Measurements from ENCODE around the gene GCDH.
"Not testable (repeated sequence)": the region's sequence is repeated elsewhere in the genome, so short reads cannot be mapped to it uniquely, and the experiment has no call there.

The GCDH gene

DNA sequence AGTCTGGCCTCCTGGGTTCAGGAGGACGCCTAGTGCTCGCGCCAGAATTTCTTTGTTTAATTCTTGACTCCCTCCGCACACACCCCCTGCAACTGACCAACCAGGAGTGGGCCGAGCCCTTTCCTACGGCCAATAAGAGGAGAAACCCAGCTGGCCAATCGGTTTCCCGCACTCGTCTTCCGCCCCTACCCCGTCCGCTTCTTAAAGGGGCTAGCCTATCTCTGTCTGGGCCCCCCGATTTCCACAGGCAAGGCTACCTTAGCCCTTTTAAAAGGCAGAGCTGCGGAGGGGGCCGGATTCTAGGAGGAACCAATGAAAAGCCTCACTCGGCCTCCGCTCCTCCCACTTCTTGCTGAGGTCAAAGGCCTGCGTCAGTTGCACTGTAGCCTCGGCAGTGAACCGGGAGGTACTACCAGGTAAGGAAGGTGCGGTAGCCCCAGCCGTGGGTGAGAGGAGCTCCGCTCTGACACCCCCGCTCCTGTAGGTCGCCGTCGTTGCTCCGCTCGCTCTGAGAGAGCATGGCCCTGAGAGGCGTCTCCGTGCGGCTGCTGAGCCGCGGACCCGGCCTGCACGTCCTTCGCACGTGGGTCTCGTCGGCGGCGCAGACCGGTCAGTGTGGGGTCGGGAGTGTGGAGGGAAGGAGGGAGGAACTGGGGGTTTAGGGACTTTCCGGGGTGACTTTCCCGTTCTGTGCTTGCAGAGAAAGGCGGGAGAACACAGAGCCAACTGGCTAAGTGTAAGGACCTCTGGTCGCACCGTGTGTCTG, at the start of gene GCDH:
TSS of gene GCDH (plus strand) at position 374 of the 766 bp plus-strand sequence. CDS start at position 519, 145 bp downstream.
- peak; percentile 98 for DNase-seq (ENCODE audit: low read depth, low spot score)

DNA sequence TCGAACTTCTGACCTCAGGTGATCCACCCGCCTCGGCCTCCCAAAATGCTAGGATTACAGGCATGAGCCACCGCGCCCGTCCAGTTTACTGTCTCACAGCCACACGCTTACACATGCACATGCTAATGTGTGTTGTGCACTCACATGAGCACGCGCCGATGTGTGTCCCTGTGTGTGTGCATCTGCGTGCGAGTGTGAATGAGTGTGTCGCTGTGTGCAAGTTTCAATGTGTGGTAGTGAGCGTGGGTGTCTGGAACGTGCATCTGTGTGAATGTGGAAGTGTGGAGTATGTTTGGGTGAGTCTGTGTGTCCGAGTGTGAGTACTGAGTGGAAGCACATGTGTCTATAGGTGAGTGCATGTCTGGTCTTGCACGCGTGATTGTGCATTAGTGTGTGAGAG, 48.4 kb upstream of the GCDH start:
- DNase-seq (ENCODE audit: low read depth, low spot score) = no peak

- no peak for DNase-seq (ENCODE audit: low read depth, low spot score)
Observed at GRCh38 chr19:12843328-12843727, 47.6 kb upstream of the GCDH start.

- no peak for DNase-seq (ENCODE audit: low read depth, low spot score)
Observed at GRCh38 chr19:12843999-12844732, 46.8 kb upstream of the GCDH start.

GRCh38 chr19:12846613-12847012, 44.3 kb upstream of the GCDH start:
- DNase-seq (ENCODE audit: low read depth, low spot score) = not testable (repeated sequence)

- no peak for DNase-seq (ENCODE audit: low read depth, low spot score)
Observed at GRCh38 chr19:12847159-12848139, 43.5 kb upstream of the GCDH start.

DNA sequence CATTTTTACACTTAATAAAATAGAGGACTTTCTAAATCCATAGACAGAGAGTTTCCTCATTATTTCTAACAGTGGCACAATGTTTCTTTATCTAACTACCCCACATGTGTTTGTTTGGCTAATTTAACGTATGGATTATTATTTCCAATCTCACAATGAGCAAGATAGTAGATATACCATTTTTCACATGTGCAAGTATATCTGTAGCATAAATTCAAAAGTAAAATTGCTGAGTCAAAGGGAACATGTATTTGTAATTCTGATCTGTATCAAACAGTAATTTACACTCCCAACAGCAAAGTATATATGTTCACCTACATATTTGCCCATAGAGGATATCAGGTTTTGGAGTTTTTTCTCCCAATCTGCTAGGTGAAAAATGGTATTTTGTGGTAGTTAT, 34.3 kb upstream of the GCDH start:
- no peak for DNase-seq (ENCODE audit: low read depth, low spot score)

DNA sequence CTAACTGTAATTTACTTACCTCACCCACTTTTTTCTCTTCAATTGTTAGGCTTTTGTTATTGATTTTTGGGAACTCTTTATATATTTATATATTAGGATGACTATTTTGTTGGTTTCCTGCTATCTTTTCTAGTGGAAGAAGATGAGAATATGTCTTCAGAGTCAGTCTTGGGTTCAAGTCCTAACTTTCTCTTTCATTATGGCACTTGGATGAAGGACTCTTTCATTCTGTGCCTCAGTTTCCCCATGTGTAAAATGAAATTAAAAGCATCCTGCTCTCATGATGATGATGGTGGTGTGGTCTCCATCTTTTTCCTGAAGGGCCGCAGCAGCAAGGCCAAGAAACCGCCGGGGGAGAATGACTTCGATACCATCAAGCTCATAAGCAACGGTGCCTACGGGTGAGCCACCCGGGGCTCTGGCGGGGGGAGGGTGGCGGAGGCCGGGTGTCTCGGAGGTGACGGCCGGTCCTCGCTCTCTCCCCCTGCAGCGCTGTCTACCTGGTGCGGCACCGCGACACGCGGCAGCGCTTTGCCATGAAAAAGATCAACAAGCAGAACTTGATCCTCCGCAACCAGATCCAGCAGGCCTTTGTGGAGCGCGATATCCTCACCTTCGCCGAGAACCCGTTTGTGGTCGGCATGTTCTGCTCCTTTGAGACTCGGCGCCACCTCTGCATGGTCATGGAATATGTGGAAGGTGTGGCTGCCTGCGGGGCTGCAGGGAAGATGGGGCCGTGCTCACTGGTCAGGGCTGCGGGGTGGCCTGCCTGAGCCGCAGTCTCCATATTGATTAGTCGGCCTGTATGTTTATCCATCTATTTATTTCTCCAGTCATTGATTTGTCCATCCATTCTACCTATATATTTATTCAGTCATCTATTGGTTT, 32.7 kb upstream of the GCDH start:
- no peak for DNase-seq (ENCODE audit: low read depth, low spot score)

GRCh38 chr19:12859546-12859945, 31.4 kb upstream of the GCDH start:
- no peak for DNase-seq (ENCODE audit: low read depth, low spot score)

DNA sequence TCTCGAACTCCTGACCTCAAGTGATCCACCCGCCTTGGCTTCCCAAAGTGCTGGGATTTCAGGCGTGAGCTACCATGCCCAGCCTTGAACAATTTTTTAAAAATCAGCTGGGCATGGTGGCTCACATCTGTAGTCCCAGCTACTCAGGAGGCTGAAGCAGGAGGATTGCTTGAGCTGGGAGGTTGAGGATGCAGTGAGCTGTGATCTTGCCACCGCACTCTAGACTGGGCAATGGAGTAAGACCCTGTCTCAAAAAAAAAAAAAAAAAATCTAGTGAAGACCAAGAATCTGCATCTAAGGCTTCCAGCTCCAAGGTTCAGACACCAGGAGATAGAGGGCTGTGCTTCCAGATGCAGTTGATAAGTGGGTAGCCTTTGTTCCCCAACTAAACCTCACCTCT, 26.8 kb upstream of the GCDH start:
- no peak for DNase-seq (ENCODE audit: low read depth, low spot score)

- no peak for DNase-seq (ENCODE audit: low read depth, low spot score)
Observed at GRCh38 chr19:12864721-12865715, 25.9 kb upstream of the GCDH start.

DNA sequence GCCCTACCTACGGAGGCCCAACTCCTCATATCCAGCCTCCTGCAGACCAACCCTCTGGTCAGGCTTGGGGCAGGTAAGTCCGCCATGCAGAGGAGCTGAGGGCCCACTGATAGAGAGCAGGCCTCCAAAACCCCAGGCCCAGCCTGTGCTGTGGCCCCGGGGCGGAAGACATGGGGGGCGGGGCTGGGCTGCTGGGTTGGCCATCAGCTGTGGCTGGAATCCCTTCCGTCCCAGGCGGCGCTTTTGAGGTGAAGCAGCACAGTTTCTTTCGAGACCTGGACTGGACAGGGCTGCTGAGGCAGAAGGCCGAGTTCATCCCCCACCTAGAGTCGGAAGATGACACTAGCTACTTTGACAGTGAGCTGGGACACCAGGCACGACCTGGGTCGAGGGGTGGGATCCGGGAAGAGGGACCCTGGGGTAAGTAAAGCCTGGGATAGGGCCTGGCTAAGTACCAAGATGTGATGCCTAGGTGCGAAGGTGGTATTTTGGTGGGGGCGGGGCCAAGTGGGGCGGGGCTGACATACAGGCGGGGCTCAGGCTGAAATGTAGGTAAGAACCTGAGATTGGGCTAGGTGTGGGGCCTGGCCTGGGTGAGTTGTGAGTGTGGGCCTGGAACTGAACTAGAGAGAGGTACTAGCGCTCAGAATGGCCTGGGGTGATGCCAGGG, 25.1 kb upstream of the GCDH start:
- no peak for DNase-seq (ENCODE audit: low read depth, low spot score)

GRCh38 chr19:12866416-12867119, 24.4 kb upstream of the GCDH start:
- DNase-seq (ENCODE audit: low read depth, low spot score) = no peak

GRCh38 chr19:12867120-12868099, 23.6 kb upstream of the GCDH start:
- DNase-seq (ENCODE audit: low read depth, low spot score) = peak; percentile 47

DNA sequence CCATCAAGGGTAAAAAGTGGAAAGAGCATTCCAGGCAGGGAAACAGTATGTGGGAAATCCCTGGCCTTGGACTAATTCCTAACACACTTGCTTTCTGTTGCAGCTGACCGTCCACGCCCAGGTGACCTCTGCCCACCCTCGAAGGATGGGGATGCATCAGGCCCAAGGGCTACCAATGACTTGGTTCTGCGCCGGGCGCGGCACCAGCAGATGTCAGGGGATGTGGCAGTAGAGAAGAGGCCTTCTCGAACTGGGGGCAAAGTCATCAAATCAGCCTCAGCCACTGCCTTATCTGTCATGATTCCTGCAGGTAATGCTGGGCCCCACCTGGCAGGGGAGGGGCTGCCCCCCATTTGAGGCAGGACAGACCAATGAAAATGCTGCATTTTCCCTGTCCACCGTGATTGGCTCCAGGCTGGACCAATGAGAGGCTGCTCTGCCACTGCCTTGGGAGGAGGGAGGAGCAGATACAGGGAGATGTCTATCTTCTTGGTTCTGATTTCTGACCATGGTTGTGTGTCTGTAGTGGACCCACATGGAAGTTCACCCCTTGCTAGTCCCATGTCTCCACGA, 22.3 kb upstream of the GCDH start:
- DNase-seq (ENCODE audit: low read depth, low spot score) = no peak

- no peak for DNase-seq (ENCODE audit: low read depth, low spot score)
Observed at GRCh38 chr19:12871681-12872080, 19.3 kb upstream of the GCDH start.

DNA sequence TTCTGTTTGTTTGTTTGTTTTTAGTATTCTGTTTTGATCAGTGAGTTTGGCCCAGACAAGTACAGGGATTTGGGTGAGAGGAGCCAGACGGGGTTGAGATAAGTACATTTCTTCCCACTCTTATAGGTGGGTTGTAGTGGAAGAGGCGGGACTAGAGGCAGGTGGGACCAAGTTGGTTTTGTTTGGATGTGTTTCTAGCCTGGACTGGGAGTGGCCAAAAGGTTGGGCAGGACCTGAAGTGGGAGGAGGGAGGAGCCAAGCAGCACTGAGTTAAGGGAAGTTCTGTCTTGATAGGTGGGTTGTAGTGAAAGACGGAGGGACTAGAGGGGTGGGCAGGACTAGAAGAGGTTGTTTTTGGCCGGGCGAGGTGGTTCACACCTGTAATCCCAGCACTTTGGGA, 18.7 kb upstream of the GCDH start:
- DNase-seq (ENCODE audit: low read depth, low spot score) = no peak
